ENCODE data around the gene CHSY1. TPM values are rescaled to one million over a fixed set of nuclear protein-coding genes. Genes with fewer than 3 reads are reported as not detected.

The CHSY1 gene
- polyA plus RNA-seq, 1 donor from 2014 or later = 16.1 TPM

DNA sequence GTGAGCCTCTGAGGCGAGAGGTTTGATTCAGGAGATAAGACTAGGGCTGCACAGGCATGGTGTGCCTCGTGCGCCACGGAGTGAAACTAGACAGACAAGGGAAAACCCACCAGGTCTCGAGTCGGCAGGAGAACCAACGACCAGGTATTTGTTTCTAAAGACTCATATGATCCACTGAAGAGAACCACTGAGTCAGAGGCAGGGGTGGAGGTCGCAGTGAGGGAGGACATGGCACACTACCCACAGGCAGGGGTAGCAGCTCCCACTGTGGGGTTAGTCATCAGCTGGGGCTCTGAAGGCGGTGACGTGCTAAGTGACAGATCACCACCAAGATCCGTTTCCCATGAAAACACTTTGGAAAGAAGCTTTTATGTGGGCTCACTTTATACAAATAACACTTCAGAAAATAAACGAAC lies 45.7 kb downstream of the CHSY1 start:
- TF ChIP-seq SMC3 (conservative IDR thresholded peaks at IDR 0.05; ENCODE audit: poor library complexity) (no peak), CTCF (IDR thresholded peaks at IDR 0.05; ENCODE audit: poor library complexity, severe bottlenecking) (no peak), RAD21 (conservative IDR thresholded peaks at IDR 0.05) (no peak), EZH2 (IDR thresholded peaks at IDR 0.05; ENCODE audit: borderline replicate concordance, insufficient read depth, low read length, poor library complexity, severe bottlenecking) (no peak), MXI1 (conservative IDR thresholded peaks at IDR 0.05; ENCODE audit: poor library complexity, severe bottlenecking) (no peak), TAF1 (IDR thresholded peaks at IDR 0.05; ENCODE audit: low read depth) (no peak), POLR2AphosphoS5 (IDR thresholded peaks at IDR 0.05) (no peak), EP300 (conservative IDR thresholded peaks at IDR 0.05; ENCODE audit: poor library complexity, severe bottlenecking) (no peak)
- TF ChIP-seq, protein P1, sequence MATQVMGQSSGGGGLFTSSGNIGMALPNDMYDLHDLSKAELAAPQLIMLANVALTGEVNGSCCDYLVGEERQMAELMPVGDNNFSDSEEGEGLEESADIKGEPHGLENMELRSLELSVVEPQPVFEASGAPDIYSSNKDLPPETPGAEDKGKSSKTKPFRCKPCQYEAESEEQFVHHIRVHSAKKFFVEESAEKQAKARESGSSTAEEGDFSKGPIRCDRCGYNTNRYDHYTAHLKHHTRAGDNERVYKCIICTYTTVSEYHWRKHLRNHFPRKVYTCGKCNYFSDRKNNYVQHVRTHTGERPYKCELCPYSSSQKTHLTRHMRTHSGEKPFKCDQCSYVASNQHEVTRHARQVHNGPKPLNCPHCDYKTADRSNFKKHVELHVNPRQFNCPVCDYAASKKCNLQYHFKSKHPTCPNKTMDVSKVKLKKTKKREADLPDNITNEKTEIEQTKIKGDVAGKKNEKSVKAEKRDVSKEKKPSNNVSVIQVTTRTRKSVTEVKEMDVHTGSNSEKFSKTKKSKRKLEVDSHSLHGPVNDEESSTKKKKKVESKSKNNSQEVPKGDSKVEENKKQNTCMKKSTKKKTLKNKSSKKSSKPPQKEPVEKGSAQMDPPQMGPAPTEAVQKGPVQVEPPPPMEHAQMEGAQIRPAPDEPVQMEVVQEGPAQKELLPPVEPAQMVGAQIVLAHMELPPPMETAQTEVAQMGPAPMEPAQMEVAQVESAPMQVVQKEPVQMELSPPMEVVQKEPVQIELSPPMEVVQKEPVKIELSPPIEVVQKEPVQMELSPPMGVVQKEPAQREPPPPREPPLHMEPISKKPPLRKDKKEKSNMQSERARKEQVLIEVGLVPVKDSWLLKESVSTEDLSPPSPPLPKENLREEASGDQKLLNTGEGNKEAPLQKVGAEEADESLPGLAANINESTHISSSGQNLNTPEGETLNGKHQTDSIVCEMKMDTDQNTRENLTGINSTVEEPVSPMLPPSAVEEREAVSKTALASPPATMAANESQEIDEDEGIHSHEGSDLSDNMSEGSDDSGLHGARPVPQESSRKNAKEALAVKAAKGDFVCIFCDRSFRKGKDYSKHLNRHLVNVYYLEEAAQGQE (IDR thresholded peaks at IDR 0.05; ENCODE audit: borderline replicate concordance) = no peak
- Histone ChIP-seq H3F3A (ENCODE audit: insufficient read depth, low read length, poor library complexity, severe bottlenecking) (no peaks in the 10 kb centered on the region), H3K36me3 (ENCODE audit: insufficient read depth, low read length) (no peaks in the 10 kb centered on the region), H4K20me1 (ENCODE audit: insufficient read depth) (no peaks in the 10 kb centered on the region), H3K27ac (ENCODE audit: low read length) (no peak overlapping the region), H3K9me3 (ENCODE audit: low read length) (no peaks in the 10 kb centered on the region), H3K79me2 (replicated peaks; ENCODE audit: insufficient read depth, low read length) (peaks cover 34% of the 10 kb centered on the region), H3K4me2 (ENCODE audit: low read length) (no peak overlapping the region), H3K9me2 (ENCODE audit: insufficient read depth, low read length) (no peaks in the 10 kb centered on the region), H2AFZ (ENCODE audit: low read depth, low read length) (no peak overlapping the region), H3K9ac (ENCODE audit: low read length) (no peak overlapping the region), H3K4me3 (ENCODE audit: low read length) (no peak overlapping the region), H3K27me3 (ENCODE audit: insufficient read depth, low read depth, low read length) (no peaks in the 10 kb centered on the region)

- no peaks in the 10 kb centered on the region for H3F3A ChIP-seq (ENCODE audit: insufficient read depth, low read length, poor library complexity, severe bottlenecking)
- no peak overlapping the region for H3K4me2 ChIP-seq (ENCODE audit: low read length)
- peaks cover 28% of the 10 kb centered on the region for H3K79me2 ChIP-seq (replicated peaks; ENCODE audit: insufficient read depth, low read length)
Observed at GRCh38 chr15:101204739-101205535, 46.9 kb downstream of the CHSY1 start.

More at GRCh38 chr15:101204739-101205535, 46.9 kb downstream of the CHSY1 start:
- H3K9me2 ChIP-seq (ENCODE audit: insufficient read depth, low read length) = no peaks in the 10 kb centered on the region
- no peak overlapping the region for H3K4me3 ChIP-seq (ENCODE audit: low read length)
- no peak overlapping the region for H2AFZ ChIP-seq (ENCODE audit: low read depth, low read length)
- H3K9ac ChIP-seq (ENCODE audit: low read length) = no peak overlapping the region
- no peaks in the 10 kb centered on the region for H3K36me3 ChIP-seq (ENCODE audit: insufficient read depth, low read length)
- no peaks in the 10 kb centered on the region for H3K9me3 ChIP-seq (ENCODE audit: low read length)
- no peaks in the 10 kb centered on the region for H4K20me1 ChIP-seq (ENCODE audit: insufficient read depth)
- H3K27ac ChIP-seq (ENCODE audit: low read length) = no peak overlapping the region
- TF ChIP-seq MXI1 (conservative IDR thresholded peaks at IDR 0.05; ENCODE audit: poor library complexity, severe bottlenecking) (no peak), EP300 (conservative IDR thresholded peaks at IDR 0.05; ENCODE audit: poor library complexity, severe bottlenecking) (no peak), POLR2AphosphoS5 (IDR thresholded peaks at IDR 0.05) (no peak)
- H3K27me3 ChIP-seq (ENCODE audit: insufficient read depth, low read depth, low read length) = no peaks in the 10 kb centered on the region

Measured in neural cell (in vitro differentiated cells).